SU-DHL-6 (cell line): Measurements from ENCODE around the gene TMPRSS13.

Experiments used
- H2AFZ ChIP-seq: fragments of 200-600 bp; sonication (generic); 2 replicates; pipeline ENCODE4 v1.6.1; 2014; ENCODE audit warnings: low read depth, mild to moderate bottlenecking, moderate library complexity, mixed read lengths, antibody characterized with exemption, low read length; ENCODE audit not compliant: severe bottlenecking
- H3F3A ChIP-seq: fragments of 200-600 bp; shearing (Covaris generic); 2 replicates; pipeline ENCODE4 v1.6.0; 2016; ENCODE audit warnings: antibody characterized with exemption, mild to moderate bottlenecking; ENCODE audit not compliant: insufficient read depth
- H3K27ac ChIP-seq: fragments of 200-600 bp; sonication (generic); 2 replicates; pipeline ENCODE4 v1.5.1; 2016; ENCODE audit warnings: low read depth, mild to moderate bottlenecking, low read length, moderate library complexity, mixed read lengths
- H3K27me3 ChIP-seq: fragments of 200-600 bp; sonication (generic), shearing (Covaris generic); 2 replicates; pipeline ENCODE4 v1.6.0; 2014; ENCODE audit warnings: mild to moderate bottlenecking, low read length
- H3K36me3 ChIP-seq: fragments of 200-600 bp; sonication (generic); 2 replicates; pipeline ENCODE4 v1.6.1; 2014; ENCODE audit warnings: mild to moderate bottlenecking, low read length, mixed read lengths
- H3K4me2 ChIP-seq: fragments of 300-600, 200-600 bp; shearing (Covaris generic), sonication (generic); 2 replicates; pipeline ENCODE4 v1.6.0; 2014; ENCODE audit warnings: low read length, low read depth, mild to moderate bottlenecking; ENCODE audit not compliant: poor library complexity, severe bottlenecking
- H3K4me3 ChIP-seq: fragments of 200-600 bp; sonication (generic); 2 replicates; pipeline ENCODE4 v1.5.1; 2014; ENCODE audit warnings: antibody characterized with exemption, low read length, mild to moderate bottlenecking, mixed read lengths; ENCODE audit not compliant: insufficient read depth, poor library complexity, severe bottlenecking
- H3K79me2 ChIP-seq: fragments of 200-600 bp; sonication (generic); 2 replicates; pipeline ENCODE4 v1.6.1; 2014; ENCODE audit warnings: mild to moderate bottlenecking, low read length, moderate library complexity; ENCODE audit not compliant: insufficient read depth
- H3K9ac ChIP-seq: fragments of 200-600 bp; sonication (generic); 2 replicates; pipeline ENCODE4 v1.7.0; 2014; ENCODE audit warnings: mild to moderate bottlenecking, low read length
- H3K9me2 ChIP-seq: fragments of 200-600 bp; sonication (generic); replicated peaks from 2 replicates; pipeline ENCODE4 v1.6.1; 2014; ENCODE audit warnings: low read length; ENCODE audit not compliant: insufficient read depth
- H3K9me3 ChIP-seq: fragments of 200-600 bp; sonication (generic); 2 replicates; pipeline ENCODE4 v1.6.1; 2014; ENCODE audit warnings: low read length, mixed read lengths; ENCODE audit not compliant: insufficient read depth
- H4K20me1 ChIP-seq: fragments of 200-600 bp; sonication (generic); 2 replicates; pipeline ENCODE4 v1.6.1; 2014; ENCODE audit warnings: low read depth, mild to moderate bottlenecking, antibody characterized with exemption, low read length, moderate library complexity, mixed read lengths
- EZH2phosphoT487 ChIP-seq: fragments of 200-600 bp; sonication (generic), shearing (Covaris generic); conservative IDR thresholded peaks from 2 replicates; pipeline ENCODE4 v1.6.1; 2018; ENCODE audit warnings: mild to moderate bottlenecking, antibody characterized with exemption, low read length, moderate library complexity, mixed read lengths
- TF ChIP-seq, protein P1 (sequence below): fragments of 200-600 bp; sonication (generic); IDR thresholded peaks from one replicate; pipeline ENCODE4 v1.5.1; 2017; ENCODE audit warnings: antibody characterized with exemption, mild to moderate bottlenecking, low read length, moderate library complexity; ENCODE audit not compliant: insufficient read depth, poor library complexity, severe bottlenecking

The TMPRSS13 gene

DNA sequence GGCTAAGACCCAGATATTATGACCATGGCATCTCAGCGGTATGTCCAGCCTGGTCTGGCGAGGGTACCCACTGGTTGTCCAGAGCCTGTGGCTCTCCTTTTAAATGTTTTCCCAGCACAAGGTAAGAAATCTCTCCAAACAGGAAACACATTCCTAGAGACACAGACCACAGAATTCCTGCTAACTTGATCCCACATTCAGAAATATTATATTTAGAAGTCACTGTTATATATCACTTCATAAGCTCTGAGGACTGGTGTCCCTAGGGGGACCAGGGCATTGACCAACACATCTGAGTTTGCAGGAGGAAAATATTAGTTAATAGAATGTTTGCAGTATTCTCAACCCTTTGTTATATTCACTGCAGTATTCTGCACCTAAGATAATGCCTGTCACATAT is 23.1 kb downstream of the TMPRSS13 start:
- H3F3A ChIP-seq = no peaks in the 10 kb centered on the region
- no peak overlapping the region for H3K27ac ChIP-seq
- H2AFZ ChIP-seq = no peak overlapping the region
- TF ChIP-seq, protein P1, sequence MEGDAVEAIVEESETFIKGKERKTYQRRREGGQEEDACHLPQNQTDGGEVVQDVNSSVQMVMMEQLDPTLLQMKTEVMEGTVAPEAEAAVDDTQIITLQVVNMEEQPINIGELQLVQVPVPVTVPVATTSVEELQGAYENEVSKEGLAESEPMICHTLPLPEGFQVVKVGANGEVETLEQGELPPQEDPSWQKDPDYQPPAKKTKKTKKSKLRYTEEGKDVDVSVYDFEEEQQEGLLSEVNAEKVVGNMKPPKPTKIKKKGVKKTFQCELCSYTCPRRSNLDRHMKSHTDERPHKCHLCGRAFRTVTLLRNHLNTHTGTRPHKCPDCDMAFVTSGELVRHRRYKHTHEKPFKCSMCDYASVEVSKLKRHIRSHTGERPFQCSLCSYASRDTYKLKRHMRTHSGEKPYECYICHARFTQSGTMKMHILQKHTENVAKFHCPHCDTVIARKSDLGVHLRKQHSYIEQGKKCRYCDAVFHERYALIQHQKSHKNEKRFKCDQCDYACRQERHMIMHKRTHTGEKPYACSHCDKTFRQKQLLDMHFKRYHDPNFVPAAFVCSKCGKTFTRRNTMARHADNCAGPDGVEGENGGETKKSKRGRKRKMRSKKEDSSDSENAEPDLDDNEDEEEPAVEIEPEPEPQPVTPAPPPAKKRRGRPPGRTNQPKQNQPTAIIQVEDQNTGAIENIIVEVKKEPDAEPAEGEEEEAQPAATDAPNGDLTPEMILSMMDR = no peak
- no peak for TF ChIP-seq EZH2phosphoT487
- H3K27me3 ChIP-seq = no peaks in the 10 kb centered on the region
- no peaks in the 10 kb centered on the region for H3K9me3 ChIP-seq
- H3K9me2 ChIP-seq = no peaks in the 10 kb centered on the region
- H4K20me1 ChIP-seq = no peaks in the 10 kb centered on the region
- H3K9ac ChIP-seq = no peak overlapping the region
- H3K4me2 ChIP-seq = no peak overlapping the region
- no peak overlapping the region for H3K4me3 ChIP-seq
- no peaks in the 10 kb centered on the region for H3K79me2 ChIP-seq
- no peaks in the 10 kb centered on the region for H3K36me3 ChIP-seq

DNA sequence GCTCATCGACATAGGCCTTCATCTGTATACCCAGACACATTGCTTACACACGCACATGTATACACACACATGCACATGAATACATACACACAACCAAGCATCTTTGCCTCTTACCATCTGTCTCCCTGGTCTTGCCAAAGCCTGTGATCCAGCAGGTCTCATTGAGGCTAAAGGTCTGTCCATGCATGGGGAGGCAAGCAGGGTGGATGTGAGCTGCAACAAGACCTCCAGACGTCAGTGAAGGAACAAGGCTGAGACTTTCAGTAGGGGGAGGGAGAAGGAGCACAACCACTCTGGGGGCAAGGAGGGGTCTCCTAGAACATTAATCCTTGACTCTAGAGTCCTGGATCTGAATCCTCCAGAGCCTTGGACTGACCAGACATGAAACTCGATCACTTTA is 23.7 kb downstream of the TMPRSS13 start:
- Histone ChIP-seq H3K9me2 (no peaks in the 10 kb centered on the region), H3K79me2 (no peaks in the 10 kb centered on the region), H3K9ac (no peak overlapping the region), H3K27me3 (no peaks in the 10 kb centered on the region), H3K4me3 (no peak overlapping the region), H3F3A (no peaks in the 10 kb centered on the region), H3K4me2 (no peak overlapping the region), H4K20me1 (no peaks in the 10 kb centered on the region), H2AFZ (no peak overlapping the region), H3K27ac (no peak overlapping the region), H3K36me3 (no peaks in the 10 kb centered on the region), H3K9me3 (no peaks in the 10 kb centered on the region)
- TF ChIP-seq EZH2phosphoT487 = no peak
- TF ChIP-seq, protein P1 = no peak

DNA sequence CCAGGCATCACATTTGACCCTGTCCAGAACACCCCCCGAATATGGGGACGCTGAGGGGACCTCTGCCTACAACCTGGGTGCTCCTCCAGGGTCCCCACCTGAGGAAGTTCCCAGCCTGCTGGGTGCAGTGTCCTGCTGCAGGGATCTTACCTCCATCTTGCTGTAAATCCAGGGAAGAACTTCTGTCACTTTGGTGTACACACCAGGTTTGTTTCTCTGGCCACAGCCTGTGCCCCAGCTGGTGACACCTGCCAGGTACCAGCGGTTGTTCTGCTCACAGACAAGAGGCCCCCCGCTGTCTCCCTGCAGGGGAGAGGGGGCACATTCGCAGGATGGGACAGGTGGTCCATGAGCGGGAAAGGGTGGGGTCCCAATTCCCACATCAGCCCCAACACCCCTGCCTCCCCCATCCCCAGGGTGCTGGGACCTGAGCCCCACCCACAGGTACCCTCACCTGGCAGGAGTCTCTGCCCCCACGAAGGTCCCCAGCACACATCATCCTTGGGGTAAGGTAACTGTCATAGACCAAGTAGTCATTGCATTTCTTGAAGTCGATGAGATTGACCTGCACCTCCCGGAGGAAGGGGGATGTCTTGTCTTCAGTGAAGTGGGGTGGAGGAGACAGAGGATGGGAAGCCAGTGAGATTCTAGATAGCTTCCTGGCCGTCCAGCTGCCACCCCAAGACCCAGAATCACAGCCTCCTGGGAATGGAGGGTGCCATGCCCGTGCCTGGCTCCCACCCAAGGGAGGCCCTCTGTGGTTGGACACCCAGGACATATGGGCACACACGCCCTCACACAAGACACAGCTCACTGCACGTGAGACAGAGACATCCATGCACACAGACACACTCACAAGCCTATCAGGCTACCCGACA is 25.5 kb downstream of the TMPRSS13 start:
- no peaks in the 10 kb centered on the region for H3K79me2 ChIP-seq
- no peaks in the 10 kb centered on the region for H3K27me3 ChIP-seq
- no peaks in the 10 kb centered on the region for H3F3A ChIP-seq
- H3K9me3 ChIP-seq = no peaks in the 10 kb centered on the region
- TF ChIP-seq, protein P1 = no peak
- TF ChIP-seq EZH2phosphoT487 = no peak
- no peak overlapping the region for H3K4me2 ChIP-seq
- no peak overlapping the region for H3K27ac ChIP-seq
- H3K36me3 ChIP-seq = no peaks in the 10 kb centered on the region
- no peak overlapping the region for H2AFZ ChIP-seq
- no peaks in the 10 kb centered on the region for H3K9me2 ChIP-seq
- H4K20me1 ChIP-seq = no peaks in the 10 kb centered on the region
- H3K4me3 ChIP-seq = no peak overlapping the region
- H3K9ac ChIP-seq = no peak overlapping the region
